GM11168 (cell line): ENCODE results near the gene TNFAIP8.

Experiments used
- in situ Hi-C: fragments of 300-500 bp; cut with MboI; formaldehyde crosslinking; loops from one replicate; pipeline ENCODE4 v1.12.0; 2022; ENCODE audit warnings: low sequenced_read_pairs; ENCODE audit not compliant: unreplicated experiment

The TNFAIP8 gene

GRCh38 chr5:119328753-119329602, 26.8 kb upstream of the TNFAIP8 start:
- in situ Hi-C loops = no loop called here

- in situ Hi-C loops = no loop called here
Observed at GRCh38 chr5:119329666-119330065, 26.2 kb upstream of the TNFAIP8 start.

- in situ Hi-C loops = no loop called here
Observed at GRCh38 chr5:119330367-119331183, 25.2 kb upstream of the TNFAIP8 start.

- in situ Hi-C loops = no loop called here
Observed at GRCh38 chr5:119331566-119332095, 24.2 kb upstream of the TNFAIP8 start.

- in situ Hi-C loops = no loop called here
Observed at GRCh38 chr5:119332208-119332607, 23.6 kb upstream of the TNFAIP8 start.

- in situ Hi-C loops = no loop called here
Observed at GRCh38 chr5:119332978-119333401, 22.8 kb upstream of the TNFAIP8 start.

- in situ Hi-C loops = no loop called here
Observed at GRCh38 chr5:119333421-119333851, 22.4 kb upstream of the TNFAIP8 start.

GRCh38 chr5:119335261-119335677, 20.6 kb upstream of the TNFAIP8 start:
- in situ Hi-C loops = no loop called here

GRCh38 chr5:119336262-119336661, 19.6 kb upstream of the TNFAIP8 start:
- in situ Hi-C loops = no loop called here

GRCh38 chr5:119336845-119337580, 18.8 kb upstream of the TNFAIP8 start:
- in situ Hi-C loops = no loop called here

- in situ Hi-C loops = no loop called here
Observed at GRCh38 chr5:119338326-119338946, 17.4 kb upstream of the TNFAIP8 start.

- in situ Hi-C loops = no loop called here
Observed at GRCh38 chr5:119339344-119339743, 16.5 kb upstream of the TNFAIP8 start.

- in situ Hi-C loops = no loop called here
Observed at GRCh38 chr5:119339965-119340364, 15.9 kb upstream of the TNFAIP8 start.

GRCh38 chr5:119340597-119341218, 15.1 kb upstream of the TNFAIP8 start:
- in situ Hi-C loops = no loop called here

- in situ Hi-C loops = no loop called here
Observed at GRCh38 chr5:119341452-119342349, 14.1 kb upstream of the TNFAIP8 start.

- in situ Hi-C loops = no loop called here
Observed at GRCh38 chr5:119342406-119342805, 13.4 kb upstream of the TNFAIP8 start.

GRCh38 chr5:119343052-119343451, 12.8 kb upstream of the TNFAIP8 start:
- in situ Hi-C loops = no loop called here

GRCh38 chr5:119343766-119344165, 12.1 kb upstream of the TNFAIP8 start:
- in situ Hi-C loops = no loop called here
